IMR-90 (cell line): Measurements from ENCODE around the gene ARNT2. TPM values are rescaled to one million over a fixed set of nuclear protein-coding genes. Genes with fewer than 3 reads are reported as not detected.

Source experiments
- ATAC-seq: fragments of 200-7000 bp; cut with Tn5 transposase; 2 replicates; pipeline ENCODE4 v1.9.1; 2020; ENCODE audit warnings: low read depth, mild to moderate bottlenecking, moderate library complexity
- BruUV-seq: library from RNA; stranded (reverse); fragments of 400-500 nt; replicated peaks from 2 replicates; lab custom pipeline; 2021; lab: Mats Ljungman, UMichigan
- CTCF ChIA-PET: fragments of 300-600 bp; formaldehyde crosslinking; extraction: SDS; loops from one replicate; lab custom pipeline; 2021; ENCODE audit warnings: antibody characterized with exemption; lab: Yijun Ruan, JAX
- POLR2A ChIA-PET: fragments of 300-600 bp; sonication (Branson Sonifier 250); formaldehyde crosslinking; loops from one replicate; lab custom pipeline; 2022; ENCODE audit warnings: antibody characterized with exemption; ENCODE audit not compliant: unreplicated experiment; lab: Charles Lee
- DNase-seq: peaks from one replicate; pipeline ENCODE4 v3.0.0; 2013
- H2AFZ ChIP-seq: replicated peaks from 2 replicates; pipeline ENCODE3; 2013; ENCODE audit warnings: low read length, mild to moderate bottlenecking; ENCODE audit not compliant: poor library complexity
- H2AK5ac ChIP-seq: 2 replicates; pipeline ENCODE4 v1.6.1; 2013; ENCODE audit warnings: low read depth, low read length, inconsistent platforms
- H2AK9ac ChIP-seq: replicated peaks from 2 replicates; pipeline ENCODE3; 2013; ENCODE audit warnings: mild to moderate bottlenecking, low read depth, low read length, moderate library complexity; ENCODE audit not compliant: poor library complexity
- H2BK120ac ChIP-seq: 2 replicates; pipeline ENCODE4 v1.6.1; 2013; ENCODE audit warnings: low read depth, low read length, inconsistent platforms
- H2BK15ac ChIP-seq: 3 replicates; pipeline ENCODE4 v1.6.1; 2013; ENCODE audit warnings: low read depth, low read length, inconsistent platforms
- H2BK20ac ChIP-seq: 2 replicates; pipeline ENCODE4 v1.6.1; 2013; ENCODE audit warnings: low read depth, mild to moderate bottlenecking, inconsistent platforms, low read length, moderate library complexity
- H2BK5ac ChIP-seq: 2 replicates; pipeline ENCODE4 v1.6.1; 2013; ENCODE audit warnings: mild to moderate bottlenecking, low read depth, low read length, inconsistent platforms; ENCODE audit not compliant: poor library complexity, severe bottlenecking
- H3K14ac ChIP-seq: replicated peaks from 2 replicates; pipeline ENCODE4 v1.6.1; 2013; ENCODE audit warnings: low read depth, low read length, inconsistent platforms
- H3K18ac ChIP-seq: 2 replicates; pipeline ENCODE4 v1.6.1; 2013; ENCODE audit warnings: low read depth, low read length, control low read depth
- H3K23ac ChIP-seq: 2 replicates; pipeline ENCODE4 v1.6.1; 2013; ENCODE audit warnings: low read depth, low read length, inconsistent platforms
- H3K27ac ChIP-seq: 2 replicates; pipeline ENCODE4 v1.5.1; 2013; ENCODE audit warnings: mild to moderate bottlenecking, control low read depth, low read length; ENCODE audit not compliant: insufficient read depth
- H3K27me3 ChIP-seq: 2 replicates; pipeline ENCODE4 v1.6.1; 2013; ENCODE audit warnings: low read length; ENCODE audit not compliant: control insufficient read depth, insufficient read depth
- H3K36me3 ChIP-seq: 2 replicates; pipeline ENCODE4 v1.6.1; 2013; ENCODE audit warnings: low read length, mixed read lengths; ENCODE audit not compliant: control insufficient read depth, insufficient read depth
- H3K4ac ChIP-seq: 2 replicates; pipeline ENCODE4 v1.6.1; 2013; ENCODE audit warnings: low read depth, low read length, inconsistent platforms
- H3K4me1 ChIP-seq: 2 replicates; pipeline ENCODE4 v1.6.1; 2013; ENCODE audit warnings: low read length, mixed read lengths; ENCODE audit not compliant: control insufficient read depth, insufficient read depth
- H3K4me2 ChIP-seq: 2 replicates; pipeline ENCODE4 v1.6.1; 2013; ENCODE audit warnings: low read depth, mild to moderate bottlenecking, control low read depth, low read length, moderate library complexity
- H3K4me3 ChIP-seq: 2 replicates; pipeline ENCODE4 v1.5.1; 2013; ENCODE audit warnings: low read depth, mild to moderate bottlenecking, control low read depth, low read length, moderate library complexity; ENCODE audit not compliant: insufficient read depth
- H3K56ac ChIP-seq: 2 replicates; pipeline ENCODE4 v1.6.1; 2013; ENCODE audit warnings: low read length, inconsistent platforms; ENCODE audit not compliant: insufficient read depth; ENCODE audit errors: extremely low read depth
- H3K79me1 ChIP-seq, 2 experiments: 2 replicates each; pipeline ENCODE4 v1.6.1; 2013; ENCODE audit warnings: low read length in 2 of 2, inconsistent platforms in 1 of 2, low read depth in 1 of 2
- H3K9ac ChIP-seq: 2 replicates; pipeline ENCODE4 v1.6.1; 2013; ENCODE audit warnings: low read depth, low read length, control low read depth
- H3K9me1 ChIP-seq: 2 replicates; pipeline ENCODE4 v1.6.1; 2013; ENCODE audit warnings: low read length, inconsistent platforms; ENCODE audit not compliant: insufficient read depth
- H3K9me3 ChIP-seq: 2 replicates; pipeline ENCODE4 v1.6.1; 2013; ENCODE audit warnings: low read length; ENCODE audit not compliant: control insufficient read depth, insufficient read depth
- H4K20me1 ChIP-seq: 2 replicates; pipeline ENCODE4 v1.6.1; 2013; ENCODE audit warnings: low read length, inconsistent platforms; ENCODE audit not compliant: insufficient read depth
- H4K5ac ChIP-seq: 2 replicates; pipeline ENCODE4 v1.6.1; 2013; ENCODE audit warnings: mild to moderate bottlenecking, low read depth, low read length, control low read depth
- H4K8ac ChIP-seq, 2 experiments: 2 replicates each; pipeline ENCODE4 v1.6.1; 2013; ENCODE audit warnings: low read depth in 2 of 2, low read length in 2 of 2, control low read depth in 1 of 2, inconsistent platforms in 1 of 2
- H4K91ac ChIP-seq: 2 replicates; pipeline ENCODE4 v1.6.1; 2013; ENCODE audit warnings: low read depth, low read length, inconsistent platforms; ENCODE audit not compliant: insufficient read depth
- CEBPB ChIP-seq: IDR thresholded peaks from 2 replicates; pipeline ENCODE4 v1.6.1; 2012; ENCODE audit warnings: low read depth, low read length, improper control_type of control experiment
- CHD1 ChIP-seq: IDR thresholded peaks from 2 replicates; pipeline ENCODE4 v1.6.1; 2012; ENCODE audit warnings: low read depth, low read length, improper control_type of control experiment
- CTCF ChIP-seq: conservative IDR thresholded peaks from 2 replicates; pipeline ENCODE4 v1.5.1; 2012; ENCODE audit warnings: mild to moderate bottlenecking, low read depth, low read length, improper control_type of control experiment
- ELK1 ChIP-seq: fragments of 150-350 bp; IDR thresholded peaks from 2 replicates; pipeline ENCODE4 v1.6.1; 2016; ENCODE audit warnings: low read depth, mild to moderate bottlenecking, low read length, moderate library complexity, borderline replicate concordance
- FOS ChIP-seq: fragments of 150-350 bp; IDR thresholded peaks from 2 replicates; pipeline ENCODE4 v1.6.1; 2016; ENCODE audit warnings: low read depth, low read length
- MAFK ChIP-seq: IDR thresholded peaks from 2 replicates; pipeline ENCODE4 v1.6.1; 2012; ENCODE audit warnings: low read depth, low read length, improper control_type of control experiment
- NFE2L2 ChIP-seq: fragments of 150-350 bp; IDR thresholded peaks from 2 replicates; pipeline ENCODE4 v1.6.1; 2016; ENCODE audit warnings: low read depth, mild to moderate bottlenecking, low read length
- POLR2A ChIP-seq: IDR thresholded peaks from 2 replicates; pipeline ENCODE4 v1.6.1; 2012; ENCODE audit warnings: mild to moderate bottlenecking, low read depth, low read length
- RAD21 ChIP-seq: IDR thresholded peaks from 2 replicates; pipeline ENCODE4 v1.6.1; 2012; ENCODE audit warnings: low read length, improper control_type of control experiment
- RCOR1 ChIP-seq: IDR thresholded peaks from 2 replicates; pipeline ENCODE4 v1.6.1; 2012; ENCODE audit warnings: mild to moderate bottlenecking, low read length, improper control_type of control experiment; ENCODE audit not compliant: insufficient replicate concordance
- RFX5 ChIP-seq: IDR thresholded peaks from 2 replicates; pipeline ENCODE4 v1.8.0; 2012; ENCODE audit warnings: low read depth, mild to moderate bottlenecking, low read length, moderate library complexity
- SMC3 ChIP-seq: fragments of 150-350 bp; IDR thresholded peaks from 2 replicates; pipeline ENCODE4 v1.6.1; 2016; ENCODE audit warnings: low read depth, mild to moderate bottlenecking, antibody characterized with exemption, low read length, moderate library complexity
- WGBS, 2 experiments: methylation state at CpG; one replicate each; pipeline versions ENCODE4 v1.1.5 to v1.1.7; 2013; ENCODE audit warnings: missing lambda C conversion rate in 2 of 2; ENCODE audit not compliant: insufficient read length in 1 of 2; ENCODE audit errors: extremely low coverage in 2 of 2; 5-methylcytosine and 5-hydroxymethylcytosine counted together
- dilution Hi-C: fragments of 300-500 bp; cut with HindIII; formaldehyde crosslinking; loops from one replicate; pipeline ENCODE4 v1.14.3; 2018; ENCODE audit warnings: low sequenced_read_pairs; ENCODE audit not compliant: unreplicated experiment
- in situ Hi-C: fragments of 300-500 bp; cut with MboI; formaldehyde crosslinking; loops from 3 replicates; pipeline ENCODE4 v1.14.3; 2019; ENCODE audit warnings: low sequenced_read_pairs, inconsistent platforms, mixed read lengths
- intact Hi-C: fragments of 100-400 bp; cut with micrococcal nuclease; formaldehyde crosslinking; loops from 2 replicates; pipeline ENCODE4 v1.10.0; 2022
- polyA plus RNA-seq, 3 experiments: library from polyadenylated mRNA; depleted of rRNA; stranded (reverse); fragments of >200 nt; gene quantifications; 2 replicates each; pipeline ENCODE4 v1.2.3, GENCODE V29; 2012; ENCODE audit warnings: low replicate concordance in 1 of 3
- total RNA-seq: library from RNA; depleted of rRNA; stranded (reverse); fragments of >200 nt; gene quantifications from 2 replicates; pipeline ENCODE4 v1.2.3, GENCODE V29; 2012

The ARNT2 gene
- total and polyA plus RNA-seq, 2 of the 4 experiments (the other 2 are of a cell fraction): 18.2 to 19.0 TPM

DNA sequence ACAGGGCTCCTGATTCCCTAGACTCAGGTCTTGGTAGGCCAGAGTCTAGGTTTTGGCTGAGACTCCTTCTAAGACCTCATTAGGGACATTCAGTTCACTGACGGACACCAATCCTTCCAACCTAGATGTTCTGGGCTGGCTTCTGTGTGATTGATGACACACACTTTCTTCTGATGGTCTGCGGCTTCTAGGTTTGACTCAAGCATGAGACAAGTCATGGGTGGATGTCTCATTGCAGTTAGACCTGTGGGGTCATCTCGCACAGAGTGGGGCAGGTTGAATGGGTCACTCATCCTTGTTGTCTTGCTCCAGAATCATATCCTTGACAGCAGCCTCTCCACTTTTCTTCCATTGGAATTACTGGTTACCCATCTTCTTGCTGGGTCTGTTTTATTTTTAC, 35.8 kb downstream of the ARNT2 start:
- peaks cover 11% of the 10 kb centered on the region for H3K4me1 ChIP-seq
- H3K56ac ChIP-seq: no peak overlapping the region
- ChIA-PET POLR2A (no interaction called here), CTCF (no interaction called here)
- no peak overlapping the region for H3K23ac ChIP-seq
- peaks cover 18 to 68% of the 10 kb centered on the region in 2 experiments for H3K79me1 ChIP-seq
- H3K9me1 ChIP-seq: peaks cover 27% of the 10 kb centered on the region
- H4K91ac ChIP-seq: no peak overlapping the region
- dilution Hi-C loops (no loop called here), intact Hi-C loops (no loop called here), in situ Hi-C loops (no loop called here)
- H3K27ac ChIP-seq: no peak overlapping the region
- TF ChIP-seq RFX5 (no peak), MAFK (no peak), ELK1 (no peak), FOS (no peak), SMC3 (no peak), POLR2A (no peak), RCOR1 (no peak), CTCF (no peak), NFE2L2 (no peak), CEBPB (no peak), RAD21 (no peak), CHD1 (no peak)
- H3K9ac ChIP-seq: no peak overlapping the region
- H2AK5ac ChIP-seq: no peak overlapping the region
- H4K8ac ChIP-seq: no peak overlapping the region
- H3K9me3 ChIP-seq: no peaks in the 10 kb centered on the region
- H2BK20ac ChIP-seq: no peak overlapping the region
- no peak overlapping the region; the same call in 1 of the 2 replicates for H3K14ac ChIP-seq
- no peak overlapping the region for H2BK5ac ChIP-seq
- WGBS, 2 experiments: no CpG with 5 or more reads among the region's 3 CpGs
- H3K4me2 ChIP-seq: no peak overlapping the region
- DNase-seq: no peak
- no peak for ATAC-seq
- H3K27me3 ChIP-seq: no peaks in the 10 kb centered on the region
- H2BK15ac ChIP-seq: no peak overlapping the region
- no peak overlapping the region for H2AK9ac ChIP-seq
- H4K5ac ChIP-seq: no peak overlapping the region
- 0 out of 2 replicates have a peak, but pooled peaks cover 2% of the 10 kb centered on the region for H3K36me3 ChIP-seq
- no peak overlapping the region for H3K18ac ChIP-seq
- H3K4ac ChIP-seq: no peak overlapping the region
- BruUV-seq: no TSS peak
- H3K4me3 ChIP-seq: no peak overlapping the region
- H2BK120ac ChIP-seq: no peak overlapping the region
- H2AFZ ChIP-seq: no peak overlapping the region
- H4K20me1 ChIP-seq: peaks cover 5% of the 10 kb centered on the region; the same call in 1 of the 2 replicates
